GM18520 (cell line): ENCODE measurements around the gene DTNBP1.

ENCODE experiments used
- ATAC-seq: cut with Tn5 transposase; IDR thresholded peaks from one replicate; pipeline ENCODE4 v1.9.1; 2021; ENCODE audit not compliant: unreplicated experiment

The DTNBP1 gene

DNA sequence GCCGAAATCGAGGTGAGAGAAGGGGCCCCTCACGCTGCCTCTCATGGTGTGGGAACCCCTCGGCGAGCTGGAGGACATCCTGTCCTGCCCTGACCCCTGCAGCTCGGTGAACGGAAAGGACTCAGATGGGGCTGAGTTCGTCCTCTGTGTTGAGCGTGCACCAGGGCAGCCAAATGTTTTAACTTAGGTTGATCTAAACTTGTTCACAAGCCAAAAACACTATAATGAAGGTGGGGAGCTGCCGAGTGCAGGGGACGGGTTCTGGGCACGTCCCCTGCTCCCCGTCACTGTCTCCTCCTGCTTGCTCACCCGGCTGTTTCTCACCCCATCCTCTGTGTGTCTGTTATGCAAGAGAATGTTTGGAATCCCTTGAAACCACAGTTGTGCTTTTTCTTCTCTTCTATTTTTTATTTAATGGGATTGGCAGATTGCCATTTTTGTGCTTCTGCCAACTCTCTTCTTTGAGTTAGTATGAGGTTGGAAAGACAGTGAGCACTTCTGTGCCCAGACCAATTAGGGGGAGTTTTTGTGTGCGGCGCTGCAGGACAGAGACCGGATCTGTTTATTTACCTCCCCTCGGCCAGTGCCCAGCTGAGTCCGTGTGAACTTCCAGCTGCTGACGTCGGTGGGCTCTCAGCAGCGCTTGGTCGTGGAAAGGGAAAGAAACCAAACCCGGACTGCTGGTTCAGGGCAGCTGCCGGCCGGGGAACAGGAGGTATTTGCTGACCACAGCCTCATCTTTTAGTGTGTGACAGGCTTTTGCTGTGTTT, 158.1 kb downstream of the DTNBP1 start:
- no peak for ATAC-seq

DNA sequence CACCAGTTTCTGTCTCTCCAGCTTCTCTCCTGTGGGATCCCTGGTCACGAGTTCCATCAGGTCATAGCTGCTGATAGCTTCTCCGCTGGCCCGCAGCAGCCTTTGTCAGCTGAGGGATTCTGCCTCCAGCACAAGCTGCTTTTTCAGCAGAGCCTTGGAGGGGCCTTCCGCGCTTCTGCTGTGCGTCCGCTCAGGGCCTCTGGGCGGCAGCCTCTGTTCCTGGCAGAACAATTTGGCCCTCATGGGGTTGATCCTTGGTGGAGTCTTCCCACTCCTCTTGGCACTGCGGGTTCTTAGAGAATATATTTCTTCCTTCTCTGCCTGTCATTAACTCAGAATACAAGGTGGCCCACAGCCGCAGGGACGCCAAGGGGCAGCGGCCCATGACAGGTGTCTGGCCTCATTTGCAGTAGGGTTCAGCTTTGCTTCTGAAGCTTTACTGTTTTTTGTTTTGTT, 158.8 kb downstream of the DTNBP1 start:
- ATAC-seq, result no peak

DNA sequence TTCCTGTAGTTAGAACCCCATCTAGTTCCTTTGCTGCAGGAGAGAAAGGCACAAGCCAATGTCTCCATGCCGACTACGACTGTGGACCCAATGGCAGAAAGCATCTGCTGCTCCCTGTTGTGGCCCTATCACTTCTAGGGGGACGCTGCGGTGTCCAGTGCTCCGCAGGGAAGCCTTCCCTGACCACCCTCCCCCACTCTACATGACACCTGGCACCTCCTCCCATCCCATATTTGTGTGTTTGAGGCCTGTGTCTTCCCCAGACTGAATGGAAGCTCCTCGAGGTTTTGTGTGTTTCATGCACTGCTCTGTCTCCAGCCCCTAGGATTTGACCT, 159.5 kb downstream of the DTNBP1 start:
- ATAC-seq, result no peak

- ATAC-seq, result no peak
Measured at GRCh38 chr6:15502446-15503345, 160.1 kb downstream of the DTNBP1 start.

DNA sequence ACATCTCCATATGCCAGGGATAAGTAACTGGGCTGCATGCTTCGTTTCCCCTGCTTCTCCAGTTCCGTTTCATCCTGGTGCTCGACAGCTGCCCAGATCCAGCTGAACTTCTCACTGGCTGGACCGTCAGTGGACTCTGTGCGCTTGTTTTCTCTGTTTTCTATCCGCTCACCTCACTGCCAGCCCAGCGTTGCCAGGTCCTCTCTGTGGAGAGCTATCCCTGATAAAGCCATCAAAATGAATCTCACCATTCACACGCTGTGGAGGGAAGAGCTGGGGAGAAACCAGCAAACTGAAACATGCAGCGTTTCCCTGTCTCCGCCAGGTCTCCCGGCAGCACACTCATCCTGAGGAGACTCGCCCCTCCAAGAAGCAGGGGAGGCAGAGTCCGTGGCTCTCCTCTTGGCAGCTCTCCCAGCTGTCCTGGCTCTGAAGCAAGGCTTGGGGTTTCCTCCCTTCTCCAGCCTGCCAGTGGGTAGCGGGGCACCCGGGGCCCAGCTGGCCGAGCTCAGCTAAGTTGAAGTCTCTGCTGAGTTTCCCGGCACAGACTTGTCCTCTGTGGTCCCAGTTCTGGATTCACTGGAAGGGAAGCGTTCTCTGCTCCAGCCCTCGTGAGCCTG, 160.9 kb downstream of the DTNBP1 start:
- ATAC-seq, result no peak

DNA sequence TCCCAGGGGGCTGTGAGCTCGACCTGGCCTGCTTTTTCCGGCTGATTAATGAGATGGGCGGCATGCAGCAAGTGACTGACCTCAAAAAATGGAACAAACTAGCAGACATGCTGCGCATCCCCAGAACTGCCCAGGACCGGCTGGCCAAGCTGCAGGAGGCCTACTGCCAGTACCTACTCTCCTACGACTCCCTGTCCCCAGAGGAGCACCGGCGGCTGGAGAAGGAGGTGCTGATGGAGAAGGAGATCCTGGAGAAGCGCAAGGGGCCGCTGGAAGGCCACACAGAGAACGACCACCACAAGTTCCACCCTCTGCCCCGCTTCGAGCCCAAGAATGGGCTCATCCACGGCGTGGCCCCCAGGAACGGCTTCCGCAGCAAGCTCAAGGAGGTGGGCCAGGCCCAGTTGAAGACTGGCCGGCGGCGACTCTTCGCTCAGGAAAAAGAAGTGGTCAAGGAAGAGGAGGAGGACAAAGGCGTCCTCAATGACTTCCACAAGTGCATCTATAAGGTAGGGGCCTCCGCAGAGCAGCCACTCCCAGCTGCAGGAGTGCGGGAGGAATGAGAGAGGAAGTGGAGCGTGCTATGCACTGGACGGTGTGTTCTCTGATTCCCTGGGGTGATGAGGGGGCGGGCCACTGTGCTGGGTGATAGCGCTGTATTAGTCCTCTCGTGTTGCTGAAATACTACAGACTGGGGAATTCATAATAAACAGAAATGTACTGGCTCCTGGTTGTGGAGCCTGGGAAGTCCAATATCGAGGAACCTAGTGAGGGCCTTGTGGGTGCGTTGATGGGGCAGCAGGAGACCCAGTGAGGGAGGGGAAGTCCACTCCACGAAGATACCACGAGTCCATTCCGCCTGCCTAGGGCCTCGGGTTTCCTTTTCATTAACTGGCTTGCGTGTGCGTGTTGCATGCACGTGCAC, 161.7 kb downstream of the DTNBP1 start:
- no peak for ATAC-seq

GRCh38 chr6:15500078-15500740, 162.6 kb downstream of the DTNBP1 start:
- no peak for ATAC-seq

DNA sequence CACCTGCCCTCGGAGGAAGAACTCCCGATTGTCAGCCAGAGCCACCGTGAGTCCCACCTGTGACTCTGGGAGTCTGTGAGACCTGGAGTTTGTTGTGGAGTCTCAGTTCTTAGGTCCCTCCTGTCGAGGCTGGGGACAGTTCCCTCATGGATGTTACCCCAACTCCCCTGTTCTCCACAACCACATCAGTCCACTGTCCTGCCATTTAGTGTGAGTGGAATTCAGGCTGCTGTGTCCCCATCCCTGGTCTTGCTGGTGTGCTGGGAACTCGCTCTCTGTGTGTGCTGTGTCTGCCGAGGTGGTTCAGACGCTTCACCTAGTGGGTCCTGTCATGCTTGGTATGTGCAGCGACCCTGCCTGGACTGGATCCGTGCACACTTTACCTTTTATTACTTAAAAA, 163.2 kb downstream of the DTNBP1 start:
- ATAC-seq, result no peak

GRCh38 chr6:15499125-15499524, 163.7 kb downstream of the DTNBP1 start:
- ATAC-seq, result no peak

GRCh38 chr6:15498640-15499039, 164.2 kb downstream of the DTNBP1 start:
- no peak for ATAC-seq

DNA sequence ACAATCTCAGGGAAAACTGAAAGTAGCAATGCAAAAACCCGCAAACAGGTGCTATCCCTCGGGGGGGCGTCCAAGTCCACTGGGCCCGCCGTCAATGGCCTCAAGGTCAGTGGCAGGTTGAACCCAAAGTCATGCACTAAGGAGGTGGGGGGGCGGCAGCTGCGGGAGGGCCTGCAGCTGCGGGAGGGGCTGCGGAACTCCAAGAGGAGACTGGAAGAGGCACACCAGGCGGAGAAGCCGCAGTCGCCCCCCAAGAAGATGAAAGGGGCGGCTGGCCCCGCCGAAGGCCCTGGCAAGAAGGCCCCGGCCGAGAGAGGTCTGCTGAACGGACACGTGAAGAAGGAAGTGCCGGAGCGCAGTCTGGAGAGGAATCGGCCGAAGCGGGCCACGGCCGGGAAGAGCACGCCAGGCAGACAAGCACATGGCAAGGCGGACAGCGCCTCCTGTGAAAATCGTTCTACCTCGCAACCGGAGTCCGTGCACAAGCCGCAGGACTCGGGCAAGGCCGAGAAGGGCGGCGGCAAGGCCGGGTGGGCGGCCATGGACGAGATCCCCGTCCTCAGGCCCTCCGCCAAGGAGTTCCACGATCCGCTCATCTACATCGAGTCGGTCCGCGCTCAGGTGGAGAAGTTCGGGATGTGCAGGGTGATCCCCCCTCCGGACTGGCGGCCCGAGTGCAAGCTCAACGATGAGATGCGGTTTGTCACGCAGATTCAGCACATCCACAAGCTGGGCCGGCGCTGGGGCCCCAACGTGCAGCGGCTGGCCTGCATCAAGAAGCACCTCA, 166.3 kb downstream of the DTNBP1 start:
- ATAC-seq, result no peak

- no peak for ATAC-seq
Measured at GRCh38 chr6:15495375-15495901, 167.4 kb downstream of the DTNBP1 start.

DNA sequence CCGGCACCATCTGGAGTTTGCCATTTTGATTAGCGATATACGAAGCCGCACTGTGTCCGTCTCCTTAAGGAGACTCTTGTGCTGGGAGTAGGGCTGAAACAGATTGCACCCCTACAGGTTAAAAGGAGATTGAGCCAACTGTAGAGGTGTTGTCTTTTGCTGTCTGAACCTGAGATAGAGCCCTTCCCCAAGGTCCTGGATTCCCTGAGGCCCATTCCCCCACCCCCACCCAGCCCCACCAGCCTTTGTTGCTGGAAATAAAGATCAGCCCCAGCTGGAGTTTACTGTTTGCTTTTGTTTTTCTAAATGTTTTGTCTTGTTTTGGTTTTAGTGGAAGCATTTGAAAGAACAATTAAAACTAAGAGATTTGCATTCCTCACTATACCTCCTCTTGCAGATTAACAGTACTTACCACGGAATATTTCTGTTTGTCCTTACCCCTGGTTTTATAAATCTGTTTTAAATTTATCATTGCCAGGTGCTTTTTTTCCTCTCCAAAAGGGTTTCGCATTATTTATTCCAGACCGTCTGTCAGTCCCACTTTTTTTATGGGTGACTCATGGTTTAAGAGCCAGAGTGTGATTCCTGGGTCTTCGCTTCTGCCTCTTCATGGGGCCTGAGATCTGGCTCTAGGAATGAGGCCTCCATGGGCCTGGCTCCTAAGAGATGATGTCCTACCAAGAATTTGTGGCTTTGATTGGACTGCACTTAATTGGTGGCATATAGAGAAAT, 169.2 kb downstream of the DTNBP1 start:
- ATAC-seq, result no peak

DNA sequence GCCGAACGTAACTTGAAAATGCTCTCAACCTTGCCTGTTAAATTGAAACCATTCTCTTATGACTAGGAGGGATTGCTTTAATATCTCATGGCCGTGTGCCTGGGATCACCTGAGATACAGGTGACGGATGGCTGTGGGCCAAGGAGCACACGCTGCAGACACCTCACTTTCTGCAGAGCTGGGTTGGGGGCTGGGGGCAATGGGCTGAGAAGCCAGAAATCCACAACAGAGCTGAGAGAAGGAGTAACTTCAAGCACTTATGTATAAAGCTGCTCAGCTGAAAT, 170.9 kb downstream of the DTNBP1 start:
- no peak for ATAC-seq

DNA sequence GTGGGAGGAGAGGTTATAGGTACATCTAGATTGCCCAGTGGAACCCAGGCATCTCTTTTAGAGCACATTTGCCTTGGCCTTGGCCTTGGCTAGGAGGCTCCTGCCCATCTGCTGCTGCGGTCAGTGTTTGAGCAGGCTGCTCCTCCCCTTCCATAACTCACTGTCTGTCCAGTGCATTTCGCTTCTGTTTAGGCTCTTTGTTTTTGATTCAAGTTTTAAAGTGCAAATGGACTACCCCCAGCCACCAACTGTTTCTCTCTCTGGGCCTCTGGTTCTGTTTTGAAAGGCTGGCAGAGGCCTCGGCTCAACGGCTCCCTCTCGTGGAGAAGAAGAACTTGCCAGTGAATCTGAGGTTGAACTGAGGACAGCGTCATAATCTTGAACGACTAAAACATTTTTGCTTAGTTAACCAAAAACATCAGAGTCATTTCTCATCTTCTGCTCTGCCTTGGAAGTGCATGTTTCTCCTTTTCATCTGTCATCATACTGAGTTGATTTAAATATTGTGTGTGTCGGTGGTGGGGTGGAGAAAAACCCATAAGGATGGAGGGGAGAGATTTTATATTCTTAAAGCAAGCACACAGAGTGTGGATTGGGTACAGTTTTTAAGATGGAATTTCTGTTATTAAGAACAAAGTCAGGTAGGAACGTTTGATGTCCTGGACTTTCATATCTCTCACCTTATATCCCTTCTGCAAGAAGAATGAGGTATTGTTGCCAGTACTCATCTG, 171.4 kb downstream of the DTNBP1 start:
- no peak for ATAC-seq

DNA sequence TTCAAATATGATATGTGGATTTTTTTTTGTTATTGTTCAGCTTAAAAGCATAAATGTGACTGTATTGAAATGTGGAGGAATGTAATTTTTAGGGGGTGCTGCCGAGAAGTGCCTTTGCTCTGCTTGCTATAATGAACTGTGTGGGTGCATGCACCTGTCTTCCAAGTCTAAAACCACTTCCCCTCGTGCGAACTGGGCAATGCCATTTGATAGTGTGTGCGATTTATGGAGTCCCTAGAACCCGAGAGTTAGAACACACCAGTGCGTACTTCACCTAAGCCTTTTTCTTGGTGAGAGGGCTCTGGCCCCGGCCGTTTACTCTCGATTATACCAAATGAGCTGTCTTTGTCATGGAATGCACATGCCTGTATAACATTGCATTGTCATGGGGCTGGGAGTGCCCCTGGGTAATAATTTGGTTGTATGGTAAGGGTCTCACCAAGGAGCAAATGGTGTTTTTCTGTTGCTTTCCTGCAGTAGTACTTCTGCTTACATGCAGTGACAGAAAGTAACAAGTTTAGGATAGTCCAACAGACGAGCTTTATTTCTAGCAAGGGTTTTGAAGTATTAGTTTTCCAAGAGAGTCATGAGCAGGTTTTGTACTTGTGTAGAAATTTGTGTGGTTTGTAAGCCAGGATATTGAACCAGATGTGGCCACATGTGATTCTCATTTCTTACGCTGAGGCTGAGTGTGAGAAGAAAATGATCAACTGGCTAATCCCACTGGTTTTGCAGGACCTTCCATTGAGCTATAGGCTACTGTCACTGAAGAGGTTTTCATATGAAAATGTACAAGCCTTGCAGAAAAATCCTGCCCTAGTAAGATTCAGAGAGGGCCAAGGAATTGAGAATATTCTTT, 172.4 kb downstream of the DTNBP1 start:
- no peak for ATAC-seq
